Medulla oblongata (tissue), 1 donor: ENCODE data around the gene PRKCD.
"Not testable (repeated sequence)": the region's sequence is repeated elsewhere in the genome, so short reads cannot be mapped to it uniquely, and the experiment has no call there.

Experiments used
- DNase-seq: peaks from one replicate; pipeline ENCODE4 v3.0.0-alpha.2; 2015; ENCODE audit errors: extremely low spot score

PRKCD gene

GRCh38 chr3:53139906-53140846, 20.8 kb upstream of the PRKCD start:
- no peak for DNase-seq

- DNase-seq: no peak
Measured at GRCh38 chr3:53140847-53141845, 19.9 kb upstream of the PRKCD start.

GRCh38 chr3:53142986-53143385, 18.0 kb upstream of the PRKCD start:
- peak; percentile 66 for DNase-seq

GRCh38 chr3:53144446-53144845, 16.6 kb upstream of the PRKCD start:
- DNase-seq: no peak

- DNase-seq: no peak
Measured at GRCh38 chr3:53144862-53145712, 15.9 kb upstream of the PRKCD start.

GRCh38 chr3:53145713-53146080, 15.3 kb upstream of the PRKCD start:
- DNase-seq: no peak

GRCh38 chr3:53146319-53146891, 14.6 kb upstream of the PRKCD start:
- DNase-seq: no peak

- DNase-seq: no peak
Measured at GRCh38 chr3:53147151-53147902, 13.7 kb upstream of the PRKCD start.

- no peak for DNase-seq
Measured at GRCh38 chr3:53147903-53148400, 13.1 kb upstream of the PRKCD start.

GRCh38 chr3:53149006-53149690, 11.9 kb upstream of the PRKCD start:
- DNase-seq: no peak

GRCh38 chr3:53149699-53150098, 11.3 kb upstream of the PRKCD start:
- no peak for DNase-seq

- DNase-seq: no peak
Measured at GRCh38 chr3:53150247-53151085, 10.5 kb upstream of the PRKCD start.

- not testable (repeated sequence) for DNase-seq
Measured at GRCh38 chr3:53151086-53151438, 9.9 kb upstream of the PRKCD start.

GRCh38 chr3:53151465-53151864, 9.5 kb upstream of the PRKCD start:
- DNase-seq: no peak

GRCh38 chr3:53151870-53152660, 8.9 kb upstream of the PRKCD start:
- no peak for DNase-seq

- no peak for DNase-seq
Measured at GRCh38 chr3:53153264-53153823, 7.7 kb upstream of the PRKCD start.

GRCh38 chr3:53153980-53154379, 7.0 kb upstream of the PRKCD start:
- no peak for DNase-seq

GRCh38 chr3:53154881-53155285, 6.1 kb upstream of the PRKCD start:
- no peak for DNase-seq
